Measurements from ENCODE around the gene PPP1R3E.

Gene PPP1R3E

GRCh38 chr14:23321572-23322547, 19.2 kb upstream of the PPP1R3E start:
- DNase-seq (ENCODE audit: low read depth), result no peak
- no peak for TF ChIP-seq CTCF (IDR thresholded peaks at IDR 0.05; ENCODE audit: control insufficient read depth, insufficient read depth, low read depth, low read length, missing control alignments)
- H3K4me3 ChIP-seq (ENCODE audit: control insufficient read depth, low read depth, low read length), result peak overlapping the region; percentile 72

- peak within 1 kb of the TSS; percentile 72 for H3K4me3 ChIP-seq (ENCODE audit: control insufficient read depth, low read depth, low read length)
- peak; percentile 100 for DNase-seq (ENCODE audit: low read depth)
- no peak for TF ChIP-seq CTCF (IDR thresholded peaks at IDR 0.05; ENCODE audit: control insufficient read depth, insufficient read depth, low read depth, low read length, missing control alignments)
These were observed 18.2 kb upstream of the PPP1R3E start, which contains the start of gene PABPN1 for GRCh38 chr14:23320584-23321571. Gene PABPN1, plus strand, starts transcription at chr14:23321457. Its CDS starts 13 bp downstream, at chr14:23321470.

GRCh38 chr14:23319746-23320583, 17.3 kb upstream of the PPP1R3E start:
- TF ChIP-seq CTCF (IDR thresholded peaks at IDR 0.05; ENCODE audit: control insufficient read depth, insufficient read depth, low read depth, low read length, missing control alignments), result no peak
- no peak for DNase-seq (ENCODE audit: low read depth)
- no peak overlapping the region for H3K4me3 ChIP-seq (ENCODE audit: control insufficient read depth, low read depth, low read length)

- H3K4me3 ChIP-seq (ENCODE audit: control insufficient read depth, low read depth, low read length), result no peak overlapping the region
- TF ChIP-seq CTCF (IDR thresholded peaks at IDR 0.05; ENCODE audit: control insufficient read depth, insufficient read depth, low read depth, low read length, missing control alignments), result no peak
- no peak for DNase-seq (ENCODE audit: low read depth)
These were observed 13.6 kb upstream of the PPP1R3E start for GRCh38 chr14:23316300-23316699.

GRCh38 chr14:23310546-23310945, 7.9 kb upstream of the PPP1R3E start:
- no peak for DNase-seq (ENCODE audit: low read depth)
- no peak for TF ChIP-seq CTCF (IDR thresholded peaks at IDR 0.05; ENCODE audit: control insufficient read depth, insufficient read depth, low read depth, low read length, missing control alignments)
- H3K4me3 ChIP-seq (ENCODE audit: control insufficient read depth, low read depth, low read length), result no peak overlapping the region
